ENCODE results near the gene TRIL. TPM values are rescaled to one million over a fixed set of nuclear protein-coding genes. Genes with fewer than 3 reads are reported as not detected.
A peak's percentile ranks its signal among the peaks of the same experiment; 100 is the strongest.

TRIL gene
- total RNA-seq, 2 donors from 2014 or later: 0.83 to 4.4 TPM

GRCh38 chr7:28988091-28988490 lies 30.0 kb upstream of the TRIL start:
- peaks cover 0 to 44% of the 10 kb centered on the region in 2 donors for H3K4me1 ChIP-seq
- no peak for TF ChIP-seq CTCF (IDR thresholded peaks at IDR 0.05)
- no peaks in the 10 kb centered on the region for H3K27me3 ChIP-seq
- H3K27ac ChIP-seq: peak overlapping the region; percentile 32 to 76
- H3K36me3 ChIP-seq: no peaks in the 10 kb centered on the region
- DNase-seq (ENCODE audit: low spot score): no peak
- H3K4me3 ChIP-seq: no peak overlapping the region
- no peaks in the 10 kb centered on the region for H3K9me3 ChIP-seq

- H3K4me1 ChIP-seq: peaks cover 0 to 44% of the 10 kb centered on the region in 2 donors
- no peak for DNase-seq (ENCODE audit: low spot score)
- no peak for TF ChIP-seq CTCF (IDR thresholded peaks at IDR 0.05)
- H3K9me3 ChIP-seq: no peaks in the 10 kb centered on the region
- no peaks in the 10 kb centered on the region for H3K27me3 ChIP-seq
- peak overlapping the region; percentile 55 to 76 for H3K27ac ChIP-seq
- no peak overlapping the region for H3K4me3 ChIP-seq
- no peaks in the 10 kb centered on the region for H3K36me3 ChIP-seq
Measured at GRCh38 chr7:28986765-28987110, 28.6 kb upstream of the TRIL start.

GRCh38 chr7:28986028-28986764 lies 28.1 kb upstream of the TRIL start:
- H3K9me3 ChIP-seq: no peaks in the 10 kb centered on the region
- no peak for TF ChIP-seq CTCF (IDR thresholded peaks at IDR 0.05)
- no peak overlapping the region for H3K4me3 ChIP-seq
- DNase-seq (ENCODE audit: low spot score): no peak
- peaks cover 0 to 44% of the 10 kb centered on the region in 2 donors for H3K4me1 ChIP-seq
- no peaks in the 10 kb centered on the region for H3K36me3 ChIP-seq
- no peaks in the 10 kb centered on the region for H3K27me3 ChIP-seq
- peak overlapping the region; percentile 55 to 76 for H3K27ac ChIP-seq

- Histone ChIP-seq H3K9me3 (no peaks in the 10 kb centered on the region), H3K27ac (peak overlapping the region; percentile 38 to 59), H3K27me3 (no peaks in the 10 kb centered on the region), H3K4me3 (no peak overlapping the region), H3K4me1 (peaks cover 0 to 47% of the 10 kb centered on the region in 2 donors), H3K36me3 (no peaks in the 10 kb centered on the region)
- DNase-seq (ENCODE audit: low spot score): peak; percentile 80
- TF ChIP-seq CTCF (IDR thresholded peaks at IDR 0.05): no peak
Measured at GRCh38 chr7:28984631-28985030, 26.5 kb upstream of the TRIL start.

- no peaks in the 10 kb centered on the region for H3K36me3 ChIP-seq
- DNase-seq (ENCODE audit: low spot score): no peak
- peak overlapping the region in 1 of 2 donors; percentile 59 for H3K27ac ChIP-seq
- no peaks in the 10 kb centered on the region for H3K9me3 ChIP-seq
- peaks cover 0 to 43% of the 10 kb centered on the region in 2 donors for H3K4me1 ChIP-seq
- TF ChIP-seq CTCF (IDR thresholded peaks at IDR 0.05): no peak
- H3K4me3 ChIP-seq: no peak overlapping the region
- H3K27me3 ChIP-seq: no peaks in the 10 kb centered on the region
Measured at GRCh38 chr7:28984217-28984616, 26.1 kb upstream of the TRIL start.
